Nephron progenitor cell (in vitro differentiated cells): ENCODE measurements around the gene CDC42BPA.

Experiments
- DNase-seq: peaks from one replicate; pipeline ENCODE4 v3.0.0; 2021
- H3K27ac Mint-ChIP-seq: 2 replicates; pipeline ENCODE4 v1.8.0; 2021; ENCODE audit warnings: mild to moderate bottlenecking, moderate library complexity, mixed read lengths
- H3K27me3 Mint-ChIP-seq: 2 replicates; pipeline ENCODE4 v1.8.0; 2021; ENCODE audit warnings: mild to moderate bottlenecking, low read depth, mixed read lengths; ENCODE audit not compliant: poor library complexity
- H3K36me3 Mint-ChIP-seq: 2 replicates; pipeline ENCODE4 v1.8.0; 2021; ENCODE audit warnings: low read depth, mixed read lengths
- H3K4me1 Mint-ChIP-seq: 2 replicates; pipeline ENCODE4 v1.8.0; 2021; ENCODE audit warnings: mixed read lengths
- H3K4me3 Mint-ChIP-seq: 2 replicates; pipeline ENCODE4 v1.8.0; 2021; ENCODE audit warnings: mild to moderate bottlenecking, moderate library complexity, mixed read lengths
- H3K9me3 Mint-ChIP-seq: 2 replicates; pipeline ENCODE4 v1.8.0; 2021; ENCODE audit warnings: mild to moderate bottlenecking, moderate library complexity, mixed read lengths
- CTCF ChIP-seq: fragments of 200-600 bp; sonication (generic); IDR thresholded peaks from 2 replicates; pipeline ENCODE4 v1.5.0; 2021; ENCODE audit warnings: antibody characterized with exemption

Gene CDC42BPA

GRCh38 chr1:227082999-227083746, 235.1 kb downstream of the CDC42BPA start:
- TF ChIP-seq CTCF = no peak

GRCh38 chr1:227077783-227078182, 240.5 kb downstream of the CDC42BPA start:
- Mint-ChIP-seq H3K27ac (no peak overlapping the region), H3K4me1 (peaks cover 3% of the 10 kb centered on the region), H3K4me3 (no peak overlapping the region), H3K36me3 (peaks cover 25% of the 10 kb centered on the region), H3K27me3 (no peaks in the 10 kb centered on the region), H3K9me3 (peaks cover 2% of the 10 kb centered on the region)
- no peak for DNase-seq
- TF ChIP-seq CTCF = no peak

More at GRCh38 chr1:227082999-227083746, 235.1 kb downstream of the CDC42BPA start:
- no peaks in the 10 kb centered on the region for H3K4me1 Mint-ChIP-seq
- H3K4me3 Mint-ChIP-seq = no peak overlapping the region
- no peak for DNase-seq
- no peak overlapping the region for H3K27ac Mint-ChIP-seq
- peaks cover 71% of the 10 kb centered on the region for H3K36me3 Mint-ChIP-seq
- H3K27me3 Mint-ChIP-seq = no peaks in the 10 kb centered on the region
- peaks cover 29% of the 10 kb centered on the region for H3K9me3 Mint-ChIP-seq

- Mint-ChIP-seq H3K4me1 (peaks cover 11% of the 10 kb centered on the region), H3K4me3 (no peak overlapping the region), H3K27me3 (no peaks in the 10 kb centered on the region), H3K36me3 (peaks cover 7% of the 10 kb centered on the region), H3K27ac (no peak overlapping the region), H3K9me3 (no peaks in the 10 kb centered on the region)
- DNase-seq = no peak
- no peak for TF ChIP-seq CTCF
These were observed 244.5 kb downstream of the CDC42BPA start for GRCh38 chr1:227073786-227074185.

- no peak for DNase-seq
- Mint-ChIP-seq H3K4me1 (peaks cover 11% of the 10 kb centered on the region), H3K36me3 (peaks cover 7% of the 10 kb centered on the region), H3K27me3 (no peaks in the 10 kb centered on the region), H3K9me3 (no peaks in the 10 kb centered on the region), H3K27ac (no peak overlapping the region), H3K4me3 (no peak overlapping the region)
- TF ChIP-seq CTCF = no peak
These were observed 245.3 kb downstream of the CDC42BPA start for GRCh38 chr1:227072991-227073390.

- TF ChIP-seq CTCF = no peak
- no peak for DNase-seq
- peaks cover 7% of the 10 kb centered on the region for H3K36me3 Mint-ChIP-seq
- H3K4me1 Mint-ChIP-seq = peaks cover 11% of the 10 kb centered on the region
- H3K27me3 Mint-ChIP-seq = no peaks in the 10 kb centered on the region
- H3K27ac Mint-ChIP-seq = no peak overlapping the region
- no peak overlapping the region for H3K4me3 Mint-ChIP-seq
- no peaks in the 10 kb centered on the region for H3K9me3 Mint-ChIP-seq
These were observed 246.3 kb downstream of the CDC42BPA start for GRCh38 chr1:227071895-227072587.
